Measurements from ENCODE around the gene LEO1.

GRCh38 chr15:52014616-52015015, 43.0 kb upstream of the LEO1 start:
- no peak for TF ChIP-seq CTCF (IDR thresholded peaks at IDR 0.05; ENCODE audit: borderline replicate concordance, extremely low read depth, low read length, poor library complexity, severe bottlenecking)
- no peak for TF ChIP-seq EZH2 (IDR thresholded peaks at IDR 0.05; ENCODE audit: borderline replicate concordance, low read depth, low read length, severe bottlenecking)
